ENCODE measurements around the gene TGM2.

DNA sequence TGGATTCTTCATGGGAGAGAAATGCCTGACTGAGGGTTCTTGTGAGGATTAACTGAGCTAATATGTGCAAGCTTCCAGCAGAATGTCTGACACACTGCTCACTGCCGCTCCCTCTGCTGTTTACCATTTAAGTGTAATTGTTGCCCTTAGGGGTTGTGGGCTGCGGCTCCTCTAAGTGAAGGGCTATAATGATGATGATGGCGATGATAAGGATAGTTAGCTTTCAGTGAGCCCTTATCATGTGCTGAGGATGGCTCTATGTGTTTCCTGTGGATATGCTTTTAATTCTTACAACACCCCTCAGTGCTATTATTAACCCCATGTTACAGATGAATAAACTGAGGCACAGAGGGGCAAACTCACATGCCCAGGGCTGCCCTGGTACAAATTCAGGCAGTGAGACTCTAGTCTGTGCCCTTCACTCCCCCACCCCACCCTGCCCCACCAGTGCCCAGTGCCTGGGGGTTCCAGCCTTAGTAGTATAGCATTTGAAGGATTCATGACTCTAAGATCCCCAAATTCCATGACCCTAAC, 33.4 kb downstream of the TGM2 start:
- no peak for TF ChIP-seq CTCF (IDR thresholded peaks at IDR 0.05)
- TF ChIP-seq POLR2AphosphoS5 (IDR thresholded peaks at IDR 0.05): no peak
- TF ChIP-seq POLR2A (IDR thresholded peaks at IDR 0.05): no peak
